Measurements from ENCODE around the gene PKN2. TPM values are rescaled to one million over a fixed set of nuclear protein-coding genes. Genes with fewer than 3 reads are reported as not detected.

The PKN2 gene
- total and polyA plus RNA-seq, 2 of the 4 experiments (the other 2 are of a cell fraction): 12.7 to 22.2 TPM

- in situ Hi-C loops (cut with MboI; ENCODE audit: low sequenced_read_pairs): no loop called here
- WGBS, 2 experiments (ENCODE audit: extremely low coverage in 2 of 2, insufficient read length in 1 of 2): 100% methylated on average over 3 of the region's 4 CpGs; no CpG with 5 or more reads in 1 of the 2 experiments
- BruUV-seq (replicated peaks): no TSS peak
- H3K4ac ChIP-seq (ENCODE audit: low read depth, low read length): no peak overlapping the region
- intact Hi-C loops (cut with micrococcal nuclease): no loop called here
- H3K18ac ChIP-seq (ENCODE audit: low read depth, low read length): no peak overlapping the region
- POLR2A ChIA-PET (ENCODE audit: unreplicated experiment): no interaction called here
- CTCF ChIA-PET: no interaction called here
- H2AK9ac ChIP-seq (replicated peaks; ENCODE audit: low read depth, low read length, poor library complexity): no peak overlapping the region
- H4K8ac ChIP-seq (ENCODE audit: low read depth in 2 of 2, low read length in 2 of 2): no peak overlapping the region
- H3K9ac ChIP-seq (ENCODE audit: low read depth, low read length): no peak overlapping the region
- DNase-seq: peak; percentile 12
- H3K36me3 ChIP-seq (ENCODE audit: control insufficient read depth, insufficient read depth, low read length): peaks cover 4% of the 10 kb centered on the region; the same call in 1 of the 2 replicates
- no peak overlapping the region for H2BK15ac ChIP-seq (ENCODE audit: low read depth, low read length)
- no peak for TF ChIP-seq USF2 (IDR thresholded peaks at IDR 0.05; ENCODE audit: low read depth, low read length)
- TF ChIP-seq RAD21 (IDR thresholded peaks at IDR 0.05; ENCODE audit: low read length): no peak
- TF ChIP-seq RFX5 (IDR thresholded peaks at IDR 0.05; ENCODE audit: low read depth, low read length): no peak
- no peak for TF ChIP-seq CEBPB (IDR thresholded peaks at IDR 0.05; ENCODE audit: low read depth, low read length)
- TF ChIP-seq CTCF (conservative IDR thresholded peaks at IDR 0.05; ENCODE audit: low read depth, low read length): no peak
- no peak for TF ChIP-seq SMC3 (IDR thresholded peaks at IDR 0.05; ENCODE audit: low read depth, low read length)
- TF ChIP-seq POLR2A (IDR thresholded peaks at IDR 0.05; ENCODE audit: low read depth, low read length): no peak
- TF ChIP-seq RCOR1 (IDR thresholded peaks at IDR 0.05; ENCODE audit: insufficient replicate concordance, low read length): no peak
- no peak for TF ChIP-seq NFE2L2 (IDR thresholded peaks at IDR 0.05; ENCODE audit: low read depth, low read length)
- H3K27me3 ChIP-seq (ENCODE audit: control insufficient read depth, insufficient read depth, low read length): no peaks in the 10 kb centered on the region
- dilution Hi-C loops (cut with HindIII; ENCODE audit: low sequenced_read_pairs, unreplicated experiment): no loop called here
- no peak overlapping the region for H2BK5ac ChIP-seq (ENCODE audit: low read depth, low read length, poor library complexity, severe bottlenecking)
- no peak overlapping the region for H3K23ac ChIP-seq (ENCODE audit: low read depth, low read length)
- H3K9me3 ChIP-seq (ENCODE audit: control insufficient read depth, insufficient read depth, low read length): no peaks in the 10 kb centered on the region
- no peak overlapping the region for H3K4me2 ChIP-seq (ENCODE audit: low read depth, low read length)
- no peaks in the 10 kb centered on the region; a peak in 1 of 4 replicates for H3K79me1 ChIP-seq (ENCODE audit: low read depth in 1 of 2, low read length in 2 of 2)
- H2BK120ac ChIP-seq (ENCODE audit: low read depth, low read length): no peak overlapping the region
- peak; percentile 32 for ATAC-seq (ENCODE audit: low read depth)
- H3K56ac ChIP-seq (ENCODE audit: extremely low read depth, insufficient read depth, low read length): no peak overlapping the region
- no peak overlapping the region for H2AFZ ChIP-seq (replicated peaks; ENCODE audit: low read length, poor library complexity)
- no peak overlapping the region for H3K14ac ChIP-seq (replicated peaks; ENCODE audit: low read depth, low read length)
- H4K5ac ChIP-seq (ENCODE audit: low read depth, low read length): no peak overlapping the region
- H2AK5ac ChIP-seq (ENCODE audit: low read depth, low read length): no peak overlapping the region
- H4K91ac ChIP-seq (ENCODE audit: insufficient read depth, low read depth, low read length): no peak overlapping the region
- peak overlapping the region; percentile 44; the same call in 1 of the 2 replicates for H3K27ac ChIP-seq (ENCODE audit: insufficient read depth, low read length)
- no peak overlapping the region for H2BK20ac ChIP-seq (ENCODE audit: low read depth, low read length)
- no peak overlapping the region for H3K4me3 ChIP-seq (ENCODE audit: insufficient read depth, low read depth, low read length)
- no peaks in the 10 kb centered on the region; the same call in 1 of the 2 replicates for H3K9me1 ChIP-seq (ENCODE audit: insufficient read depth, low read length)
- no peaks in the 10 kb centered on the region for H3K4me1 ChIP-seq (ENCODE audit: control insufficient read depth, insufficient read depth, low read length)
- H4K20me1 ChIP-seq (ENCODE audit: insufficient read depth, low read length): no peaks in the 10 kb centered on the region
Measured at GRCh38 chr1:88791192-88791591, 107.1 kb downstream of the PKN2 start.
